Dedifferentiated amniotic fluid mesenchymal stem cell (primary cell): ENCODE results near the gene SETDB1.

Experiments used
- DNase-seq: peaks from one replicate; pipeline ENCODE4 v3.0.0-alpha.2; 2016; ENCODE audit errors: extremely low spot score

The SETDB1 gene

DNA sequence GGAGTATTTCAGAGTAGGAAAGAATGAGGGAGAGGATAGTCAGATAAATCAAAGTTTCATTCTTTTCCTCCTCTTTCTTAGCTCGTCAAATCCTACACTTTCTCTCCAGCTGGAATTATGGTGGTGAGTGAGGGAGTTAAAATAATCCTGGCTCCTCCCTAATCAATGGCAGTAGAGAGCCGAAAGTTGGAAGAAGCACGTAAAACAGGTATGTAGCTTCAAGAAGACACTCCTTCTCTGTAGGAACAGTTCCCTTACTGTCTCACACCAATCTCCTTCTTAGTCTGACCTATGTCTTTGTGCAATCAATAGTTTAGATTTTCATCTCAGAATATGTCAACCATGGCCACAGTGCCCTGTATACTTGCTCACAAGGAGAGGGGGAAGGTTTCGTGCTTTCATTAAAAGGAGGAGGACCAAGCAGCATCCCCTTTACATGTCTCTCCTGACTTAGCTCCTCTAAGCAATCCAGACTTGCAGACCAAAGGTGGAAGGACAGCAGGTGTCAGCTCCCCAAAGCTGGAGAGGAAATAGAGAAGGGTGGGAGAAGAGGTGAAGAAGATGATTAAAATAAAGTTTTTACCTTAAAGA lies 79.7 kb downstream of the SETDB1 start:
- no peak for DNase-seq

DNA sequence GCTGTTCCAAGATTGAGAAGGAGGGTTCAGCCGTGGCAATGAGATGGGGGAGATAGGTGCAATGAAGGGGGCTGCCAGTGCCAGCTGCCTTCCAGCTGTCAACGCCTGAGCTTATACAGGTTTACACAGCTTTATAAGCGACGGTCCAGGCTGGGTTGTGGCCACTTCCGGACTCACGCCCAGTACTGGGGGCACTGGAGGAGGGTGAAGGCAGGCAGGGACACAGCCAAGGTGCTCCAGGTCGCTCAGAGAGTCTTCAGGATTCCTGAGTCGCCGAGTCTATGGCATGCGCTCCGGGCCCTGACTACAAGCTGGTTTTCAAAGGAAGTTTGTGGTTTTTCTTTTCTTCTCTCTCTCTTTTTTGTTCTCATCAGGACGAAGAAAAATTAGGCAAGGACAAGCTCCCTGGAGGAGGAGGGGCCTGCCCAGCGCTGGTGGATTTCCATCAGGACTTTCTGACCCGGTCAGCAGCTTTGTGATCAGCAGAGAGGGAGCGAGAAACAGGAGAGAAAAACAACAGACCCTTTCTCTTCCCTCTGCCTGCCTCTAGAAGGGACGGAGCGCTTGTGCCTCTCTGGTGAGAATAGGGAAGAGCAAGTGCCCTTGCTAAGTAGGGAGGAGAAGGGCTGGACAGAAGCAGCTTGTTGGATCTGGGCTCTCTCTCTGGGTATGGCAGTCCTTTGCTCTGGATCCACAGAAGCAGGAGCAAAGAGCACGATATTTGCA lies 80.3 kb downstream of the SETDB1 start, which contains the start of gene MINDY1:
Gene MINDY1, minus strand, starts transcription at position 576 of the 726 bp plus-strand sequence. CDS start 4,285 bp downstream, outside the sequence.
- DNase-seq = peak; percentile 90

DNA sequence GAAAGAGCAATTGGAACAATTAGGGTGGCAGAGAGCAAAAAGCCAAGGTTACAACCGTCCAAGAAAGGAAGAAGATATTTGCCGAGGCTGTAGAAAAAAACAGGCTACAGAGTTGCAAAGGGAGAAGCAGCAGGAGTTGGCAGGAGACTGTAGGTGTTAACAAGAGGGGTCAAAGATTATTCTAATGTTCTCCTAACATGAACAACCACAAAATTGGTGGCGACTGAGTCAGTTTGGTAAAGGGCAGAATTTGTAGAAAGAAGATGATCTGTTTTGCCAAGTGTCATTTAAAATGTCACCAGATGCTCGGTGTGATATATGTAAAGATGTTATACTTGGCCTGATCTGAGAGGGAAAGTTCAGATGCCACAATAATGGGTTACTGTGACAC lies 81.7 kb downstream of the SETDB1 start:
- DNase-seq = no peak

DNA sequence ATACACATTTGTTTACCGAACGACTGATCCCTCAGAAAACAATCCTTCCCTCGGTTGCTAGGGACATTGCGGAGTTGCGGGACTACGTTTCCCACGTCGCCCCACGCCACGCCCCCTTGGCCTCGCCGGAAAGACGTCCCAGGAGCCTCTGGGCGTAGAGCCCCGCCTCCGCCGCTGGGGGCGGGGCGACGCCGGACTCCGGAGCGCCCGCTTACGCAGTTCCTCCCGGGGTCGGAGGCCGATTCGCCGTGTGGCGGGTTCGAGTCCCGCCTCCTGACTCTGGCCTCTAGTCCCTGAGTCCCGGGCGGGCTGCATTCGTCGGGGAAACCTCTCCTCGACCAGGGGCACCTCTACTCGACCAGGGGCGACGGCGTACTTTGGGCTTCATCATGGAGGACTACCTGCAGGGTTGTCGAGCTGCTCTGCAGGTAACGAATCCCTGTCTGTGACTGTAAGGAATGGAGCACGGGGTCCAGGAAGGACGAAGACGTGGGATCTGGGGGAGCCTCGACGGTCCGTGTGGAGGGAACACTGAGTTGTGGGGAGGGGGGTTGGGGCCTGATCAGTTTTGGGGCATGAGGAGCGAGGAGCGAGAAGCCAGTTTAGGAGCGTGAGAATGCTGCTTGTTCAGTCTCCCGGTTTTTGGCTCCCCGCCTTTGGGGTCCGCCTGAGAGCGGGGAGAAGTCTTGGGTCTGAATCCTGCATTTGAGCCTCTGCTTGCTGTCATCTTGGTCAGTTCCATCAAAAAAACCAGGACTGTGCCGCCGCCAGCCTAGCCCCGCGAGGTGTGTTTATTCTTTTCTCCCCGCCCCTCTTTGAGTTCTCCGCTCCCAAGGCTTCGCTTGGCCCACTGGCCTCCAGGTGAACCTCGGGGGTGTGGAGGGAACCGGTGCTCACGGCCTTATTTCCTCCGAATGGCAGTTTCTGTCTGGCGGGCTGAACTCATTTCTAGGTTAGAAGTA lies 82.4 kb downstream of the SETDB1 start, which contains the start of gene PRUNE1:
Gene PRUNE1, plus strand, starts transcription at position 206 of the 962 bp plus-strand sequence. Its CDS starts 184 bp downstream, at position 390.
- peak; percentile 98 for DNase-seq

DNA sequence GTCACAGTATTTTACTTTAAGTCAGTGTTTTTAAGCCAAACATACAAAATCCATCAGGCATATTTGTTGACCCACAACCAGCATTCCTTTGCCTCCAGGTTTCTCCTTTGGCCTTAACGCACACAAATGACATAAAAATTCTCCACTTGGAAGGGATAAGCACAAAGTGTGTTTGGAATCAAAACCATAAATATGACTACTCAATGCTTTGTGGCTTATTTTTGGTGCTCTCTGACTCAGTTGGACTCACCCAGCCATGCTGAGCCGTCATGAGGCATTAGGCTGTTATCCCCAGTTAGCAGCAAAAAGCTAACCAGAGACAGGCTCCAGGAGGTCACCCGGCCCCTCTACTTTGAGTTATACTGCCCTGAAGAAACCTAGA lies 83.0 kb downstream of the SETDB1 start:
- DNase-seq = no peak

DNA sequence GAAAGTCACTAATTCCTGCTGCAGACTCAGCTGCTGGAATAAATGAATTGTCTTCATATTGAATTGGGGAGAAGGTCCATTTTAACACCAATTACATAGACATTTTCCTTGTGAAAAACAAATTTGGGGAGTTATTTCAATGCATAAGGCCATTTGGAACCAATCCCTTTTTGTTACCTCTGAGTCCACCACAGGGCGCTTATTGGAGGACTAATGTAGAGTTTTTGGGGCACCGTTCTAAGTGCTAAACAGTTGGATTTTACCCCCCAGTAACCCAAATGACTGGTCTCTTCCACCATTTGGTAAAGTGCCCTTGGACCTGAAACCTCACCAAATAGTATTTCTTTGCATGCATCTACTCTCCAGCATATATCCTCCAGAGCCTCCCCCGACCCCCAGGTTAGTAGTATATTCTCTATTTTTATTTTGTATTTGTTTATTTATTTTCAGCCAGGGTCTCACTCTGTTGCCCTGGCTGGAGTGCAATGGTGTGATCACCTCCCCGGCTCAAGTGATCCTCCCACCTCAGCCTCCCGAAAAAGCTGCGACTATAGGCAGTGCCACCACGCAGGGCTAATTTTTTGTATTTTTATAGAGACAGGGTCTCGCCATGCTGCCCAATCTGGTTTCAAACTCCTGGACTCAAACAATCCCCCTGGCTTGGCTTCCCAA lies 83.6 kb downstream of the SETDB1 start:
- no peak for DNase-seq

DNA sequence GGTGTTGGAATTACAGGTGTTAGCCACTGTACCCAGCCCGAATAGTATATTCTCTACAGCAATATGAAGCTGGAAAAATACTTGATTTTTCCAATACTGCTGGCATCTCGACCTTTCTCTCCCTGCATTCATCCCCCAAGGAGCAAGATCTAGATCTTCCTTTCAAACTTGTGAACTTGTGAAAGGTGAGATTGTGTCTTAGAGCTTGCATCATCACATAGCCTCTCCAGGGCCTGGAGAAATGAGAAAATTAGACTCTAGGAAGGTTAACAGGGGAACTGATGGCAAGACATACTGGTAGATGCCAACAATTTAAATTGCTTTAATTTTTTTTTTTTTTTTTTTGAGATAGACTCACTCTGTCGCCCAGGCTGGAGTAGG lies 84.2 kb downstream of the SETDB1 start:
- no peak for DNase-seq

DNA sequence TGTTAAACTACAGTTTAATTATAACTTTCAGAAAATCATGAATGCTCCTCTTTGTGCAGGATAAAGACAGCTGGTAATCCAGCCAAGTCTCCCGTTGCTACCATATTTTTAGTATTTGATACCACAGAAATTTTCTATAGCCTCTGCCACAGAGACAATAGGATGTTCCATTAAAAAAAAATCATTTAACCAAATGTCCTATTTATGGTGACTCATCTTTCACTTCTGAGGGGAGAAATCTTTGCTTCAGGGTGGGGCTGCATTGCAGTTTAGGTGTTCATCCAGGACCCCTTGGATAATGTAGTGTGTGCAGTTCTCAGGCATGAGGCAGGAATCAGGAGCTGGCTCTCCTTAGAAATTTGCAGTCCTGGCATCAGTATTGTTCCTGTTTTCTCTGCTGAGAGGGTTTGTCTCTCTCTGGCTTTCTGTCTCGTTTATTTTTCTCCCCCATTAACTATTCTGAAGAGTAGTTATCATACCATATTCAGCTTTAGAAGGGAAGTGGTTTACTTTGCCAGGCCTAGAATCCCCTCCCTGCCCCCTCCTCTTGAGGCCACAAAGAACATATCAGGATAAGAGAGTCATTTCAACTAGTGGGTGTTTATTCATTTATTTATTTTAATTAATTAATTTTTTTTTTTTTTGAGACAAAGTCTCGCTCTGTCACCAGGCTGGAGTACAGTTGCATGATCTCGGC lies 85.1 kb downstream of the SETDB1 start:
- no peak for DNase-seq

DNA sequence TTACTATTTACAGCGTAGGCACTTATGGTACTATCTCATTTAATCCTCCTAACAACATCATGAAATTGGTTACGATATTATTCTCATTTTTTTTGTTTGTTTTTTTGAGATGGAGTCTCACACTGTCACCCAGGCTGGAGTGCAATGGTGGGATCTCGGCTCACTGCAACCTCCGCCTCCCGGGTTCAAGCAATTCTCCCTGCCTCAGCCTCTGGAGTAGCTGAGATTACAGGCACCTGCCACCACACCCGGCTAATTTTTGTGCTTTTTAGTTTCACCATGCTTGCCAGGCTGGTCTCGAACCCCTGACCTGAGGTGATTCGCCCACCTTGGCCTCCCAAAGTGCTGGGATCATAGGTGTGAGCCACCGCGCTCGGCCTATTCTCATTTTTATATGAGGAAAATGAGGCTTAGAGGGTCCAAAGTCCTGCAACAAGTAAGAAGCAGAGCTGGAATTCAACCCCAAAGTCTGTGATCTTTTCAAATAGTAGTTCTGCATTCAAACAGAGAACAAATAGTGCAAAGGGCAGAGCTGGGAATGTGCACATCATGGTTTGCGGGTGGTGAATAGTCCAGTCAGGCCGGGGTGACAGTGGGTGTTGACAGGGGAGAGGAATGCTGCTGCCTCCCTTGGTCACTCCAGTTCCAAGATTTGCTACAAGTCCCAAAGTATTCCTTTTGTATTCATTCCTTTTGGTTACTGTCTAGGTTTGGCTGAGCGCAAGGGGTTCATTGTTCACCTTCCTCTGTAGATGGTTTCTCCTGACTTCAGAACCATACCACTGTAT lies 86.7 kb downstream of the SETDB1 start:
- DNase-seq = no peak

DNA sequence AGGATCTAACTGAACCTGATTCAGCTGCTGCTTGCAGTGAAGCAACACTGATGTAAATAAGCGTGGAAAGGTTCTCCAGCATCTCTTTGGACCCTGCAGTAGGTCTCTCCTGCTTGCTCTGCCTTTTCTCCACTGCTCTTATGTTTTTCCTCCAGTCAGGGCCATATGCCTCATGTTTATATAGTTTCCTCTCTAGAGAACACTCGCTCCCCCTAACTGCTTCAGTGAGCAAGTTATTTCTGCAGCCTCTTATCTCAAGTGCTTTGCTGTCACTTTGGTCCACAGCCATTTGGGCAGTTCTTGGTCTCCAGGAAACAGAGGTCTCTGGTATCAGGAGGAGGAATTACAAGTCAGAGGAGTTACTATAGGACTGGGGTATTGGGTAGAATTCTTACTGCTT lies 87.4 kb downstream of the SETDB1 start:
- DNase-seq = no peak
